ENCODE data around the gene FRMPD1. TPM values are rescaled to one million over a fixed set of nuclear protein-coding genes. Genes with fewer than 3 reads are reported as not detected.

The FRMPD1 gene
- total and polyA plus RNA-seq, 8 donors, result 0.16 to 1.5 (median 0.53) TPM

GRCh38 chr9:37700900-37701299 is 50.1 kb downstream of the FRMPD1 start:
- no peak for TF ChIP-seq CTCF (IDR thresholded peaks at IDR 0.05)
- Histone ChIP-seq H3K27ac (no peak overlapping the region), H3K9me3 (no peaks in the 10 kb centered on the region), H3K4me1 (no peaks in the 10 kb centered on the region), H3K27me3 (no peaks in the 10 kb centered on the region), H3K4me3 (no peak overlapping the region), H3K36me3 (no peaks in the 10 kb centered on the region)
- 94 to 98% methylated on average over 3 of the region's 3 CpGs for WGBS, 2 donors
- ATAC-seq (no peak), FAIRE-seq (no peak), DNase-seq (no peak)
- intact Hi-C loops (cut with DNase I), result no loop called here

- no peak for TF ChIP-seq CTCF (IDR thresholded peaks at IDR 0.05)
- WGBS, 2 donors, result 79 to 83% methylated on average over 3 of the region's 3 CpGs
- DNase-seq, result no peak
These were observed 55.0 kb downstream of the FRMPD1 start for GRCh38 chr9:37705787-37706186.

GRCh38 chr9:37706290-37706689 is 55.5 kb downstream of the FRMPD1 start:
- FAIRE-seq (no peak), ATAC-seq (no peak), DNase-seq (no peak)
- no peaks in the 10 kb centered on the region for H3K36me3 ChIP-seq
- 81 to 88% methylated on average over 3 of the region's 3 CpGs for WGBS, 2 donors
- no peaks in the 10 kb centered on the region for H3K9me3 ChIP-seq
- H3K27ac ChIP-seq, result no peak overlapping the region
- no peaks in the 10 kb centered on the region for H3K4me1 ChIP-seq
- intact Hi-C loops (cut with DNase I), result no loop called here
- no peak overlapping the region for H3K4me3 ChIP-seq
- H3K27me3 ChIP-seq, result no peaks in the 10 kb centered on the region
- no peak for TF ChIP-seq CTCF (IDR thresholded peaks at IDR 0.05)

More at GRCh38 chr9:37705787-37706186, 55.0 kb downstream of the FRMPD1 start:
- no peaks in the 10 kb centered on the region for H3K9me3 ChIP-seq
- H3K36me3 ChIP-seq, result no peaks in the 10 kb centered on the region
- no peak overlapping the region for H3K4me3 ChIP-seq
- no peak overlapping the region for H3K27ac ChIP-seq
- intact Hi-C loops (cut with DNase I), result no loop called here
- no peaks in the 10 kb centered on the region for H3K27me3 ChIP-seq
- H3K4me1 ChIP-seq, result no peaks in the 10 kb centered on the region
- FAIRE-seq, result no peak
- ATAC-seq, result no peak

DNA sequence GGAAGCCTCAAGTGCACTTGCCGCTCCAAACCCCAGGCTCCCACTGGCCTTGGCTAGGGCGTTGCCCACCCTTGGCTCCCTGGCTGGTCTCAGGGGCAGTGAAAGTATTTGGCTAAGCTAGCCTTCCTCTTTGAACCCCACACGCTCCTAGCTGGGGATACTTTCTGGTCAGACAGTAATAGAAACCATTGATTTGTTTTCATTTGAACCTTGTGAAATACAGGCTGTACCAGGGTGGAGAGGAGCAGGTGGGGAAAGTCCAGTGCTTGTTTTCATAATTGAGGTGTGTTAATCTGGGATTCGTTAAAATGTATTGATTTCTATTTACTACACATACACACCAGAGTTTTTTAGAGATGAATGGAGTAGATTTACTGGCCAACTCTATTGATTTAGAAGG is 57.0 kb downstream of the FRMPD1 start:
- Histone ChIP-seq H3K9me3 (no peaks in the 10 kb centered on the region), H3K27me3 (no peaks in the 10 kb centered on the region), H3K27ac (no peak overlapping the region), H3K36me3 (no peaks in the 10 kb centered on the region), H3K4me1 (no peaks in the 10 kb centered on the region), H3K4me3 (no peak overlapping the region)
- ATAC-seq (no peak), FAIRE-seq (no peak), DNase-seq (no peak)
- 71 to 76% methylated on average over 4 of the region's 4 CpGs for WGBS, 2 donors
- intact Hi-C loops (cut with DNase I), result no loop called here
- TF ChIP-seq CTCF (IDR thresholded peaks at IDR 0.05), result no peak

GRCh38 chr9:37710046-37710445 is 59.3 kb downstream of the FRMPD1 start:
- H3K27ac ChIP-seq, result no peak overlapping the region
- FAIRE-seq, result no peak

More at GRCh38 chr9:37710046-37710445, 59.3 kb downstream of the FRMPD1 start:
- DNase-seq (no peak), ATAC-seq (no peak)
- Histone ChIP-seq H3K4me1 (no peaks in the 10 kb centered on the region), H3K4me3 (no peak overlapping the region), H3K9me3 (no peaks in the 10 kb centered on the region), H3K27me3 (no peaks in the 10 kb centered on the region), H3K36me3 (no peaks in the 10 kb centered on the region)
- WGBS, 2 donors, result 84 to 88% methylated on average over 3 of the region's 3 CpGs
- intact Hi-C loops (cut with DNase I), result no loop called here
- TF ChIP-seq CTCF (IDR thresholded peaks at IDR 0.05), result no peak
